SJCRH30 (cell line): ENCODE results near the gene ROBO2. TPM values are rescaled to one million over a fixed set of nuclear protein-coding genes. Genes with fewer than 3 reads are reported as not detected.
A peak's percentile ranks its signal among the peaks of the same experiment; 100 is the strongest.

Experiments used
- DNase-seq, 2 experiments: peaks; one replicate each; pipeline ENCODE4 v3.0.0-alpha.2; 2015 to 2020
- H3K27ac ChIP-seq: fragments of 250-450 bp; sonication (Bioruptor Pico); 2 replicates; pipeline ENCODE4 v1.5.1; 2020; ENCODE audit warnings: mild to moderate bottlenecking, moderate library complexity
- H3K27me3 ChIP-seq: fragments of 250-450 bp; sonication (Bioruptor Pico); 2 replicates; pipeline ENCODE4 v1.5.1; 2020; ENCODE audit warnings: mild to moderate bottlenecking, moderate library complexity
- H3K36me3 ChIP-seq: fragments of 250-450 bp; sonication (Bioruptor Pico); 2 replicates; pipeline ENCODE4 v1.5.1; 2020; ENCODE audit warnings: mild to moderate bottlenecking, moderate library complexity
- H3K4me1 ChIP-seq: fragments of 250-450 bp; sonication (Bioruptor Pico); 2 replicates; pipeline ENCODE4 v1.5.1; 2020; ENCODE audit warnings: mild to moderate bottlenecking, moderate library complexity
- H3K4me3 ChIP-seq: fragments of 250-450 bp; sonication (Bioruptor Pico); 2 replicates; pipeline ENCODE4 v1.5.1; 2020; ENCODE audit warnings: mild to moderate bottlenecking, moderate library complexity
- H3K9me3 ChIP-seq: fragments of 250-450 bp; sonication (Bioruptor Pico); replicated peaks from 2 replicates; pipeline ENCODE4 v1.5.1; 2020; ENCODE audit warnings: mild to moderate bottlenecking, moderate library complexity
- total RNA-seq: library from RNA; depleted of rRNA; stranded (reverse); fragments of >200 nt; shearing (Covaris generic); gene quantifications from 2 replicates; pipeline ENCODE4 v1.2.3, GENCODE V29; 2014

ROBO2 gene
- total RNA-seq, 1 experiment from 2014 or later, result 14.3 TPM

DNA sequence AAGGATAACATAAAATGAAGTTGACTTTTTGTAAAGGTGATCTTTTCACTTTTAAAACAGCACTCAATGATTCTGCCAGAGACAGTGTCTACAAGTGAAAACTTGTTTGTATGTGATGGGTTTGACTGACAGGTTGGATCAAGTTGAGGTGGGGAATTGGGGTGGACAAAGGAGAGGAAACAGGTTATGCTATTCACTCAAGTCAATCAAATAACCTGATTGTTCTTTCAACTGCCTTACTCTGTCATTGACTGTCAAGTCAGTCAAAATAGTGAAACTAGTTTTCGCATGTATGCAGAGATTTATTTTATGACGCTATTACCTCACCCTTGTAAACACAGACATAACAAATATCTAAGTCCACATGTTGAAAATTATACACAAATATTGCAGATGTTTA, 187.7 kb downstream of the ROBO2 start:
- Histone ChIP-seq H3K4me1 (no peaks in the 10 kb centered on the region), H3K27ac (no peak overlapping the region), H3K9me3 (no peaks in the 10 kb centered on the region), H3K36me3 (no peaks in the 10 kb centered on the region), H3K4me3 (no peak overlapping the region), H3K27me3 (no peaks in the 10 kb centered on the region)
- DNase-seq, result no peak

DNA sequence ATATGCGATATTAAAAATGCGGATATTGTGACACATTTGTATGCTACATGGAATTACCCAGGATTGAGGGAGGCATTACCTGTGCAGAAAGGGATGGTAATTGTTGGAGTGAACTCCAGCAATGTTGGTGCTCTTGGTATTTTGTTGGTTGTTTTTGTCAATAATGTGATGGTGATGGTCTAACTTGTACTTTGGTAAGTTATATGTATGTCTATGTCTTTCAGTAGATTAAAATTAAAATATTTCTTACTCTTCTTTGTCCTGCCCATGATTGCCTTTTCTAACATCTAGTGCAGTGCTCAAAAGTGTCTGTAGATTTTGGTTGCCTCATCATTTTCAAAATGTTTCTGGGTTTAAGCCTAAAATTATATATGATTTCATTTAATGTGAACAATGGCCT, 192.7 kb downstream of the ROBO2 start:
- Histone ChIP-seq H3K9me3 (no peaks in the 10 kb centered on the region), H3K27ac (no peak overlapping the region), H3K4me3 (no peak overlapping the region), H3K4me1 (no peaks in the 10 kb centered on the region), H3K36me3 (no peaks in the 10 kb centered on the region), H3K27me3 (no peaks in the 10 kb centered on the region)
- DNase-seq, result no peak

DNA sequence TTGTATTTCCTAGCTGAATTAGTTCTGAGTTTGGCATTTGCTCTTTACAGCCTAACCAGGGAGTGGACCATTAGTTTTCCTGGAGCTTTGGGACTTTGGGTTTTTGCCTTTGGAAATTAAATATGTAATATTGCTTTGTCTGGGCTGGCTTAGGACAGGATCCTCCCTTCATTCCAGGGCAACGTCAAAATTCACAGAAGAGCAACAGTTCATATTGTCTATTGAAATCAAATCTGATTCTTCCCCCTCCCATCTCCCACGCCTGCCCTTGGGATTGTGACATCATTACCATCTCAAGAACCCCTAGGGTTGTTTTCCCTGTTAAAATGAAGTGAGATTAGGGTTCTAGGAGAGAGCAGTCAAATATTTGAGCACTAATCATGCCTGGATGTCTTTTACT, 194.1 kb downstream of the ROBO2 start:
- no peaks in the 10 kb centered on the region for H3K4me1 ChIP-seq
- no peak overlapping the region for H3K4me3 ChIP-seq
- DNase-seq, result no peak

DNA sequence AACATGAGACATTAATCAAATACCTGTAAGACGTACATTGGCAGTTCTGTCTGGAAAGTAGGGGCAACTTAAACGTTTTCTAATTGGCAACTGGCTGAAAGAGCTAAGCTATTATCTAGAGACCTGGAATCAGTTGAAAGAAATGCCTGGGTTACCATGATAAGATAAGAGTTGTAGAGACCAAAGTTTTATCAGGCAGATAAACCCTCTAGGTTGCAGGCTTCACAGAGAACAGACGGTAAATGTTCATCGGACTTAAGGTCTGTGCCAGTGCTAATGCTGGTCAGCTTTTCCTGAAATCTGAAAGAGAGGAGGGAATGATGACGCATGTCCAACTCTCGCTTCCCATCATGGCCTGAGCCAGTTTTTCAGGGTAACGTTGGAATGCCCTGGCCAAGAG, 196.2 kb downstream of the ROBO2 start:
- Histone ChIP-seq H3K27me3 (no peaks in the 10 kb centered on the region), H3K27ac (no peak overlapping the region), H3K4me3 (no peak overlapping the region), H3K9me3 (no peaks in the 10 kb centered on the region), H3K36me3 (no peaks in the 10 kb centered on the region), H3K4me1 (no peaks in the 10 kb centered on the region)
- DNase-seq, result no peak

More for the DNA sequence above, 194.1 kb downstream of the ROBO2 start:
- no peaks in the 10 kb centered on the region for H3K27me3 ChIP-seq
- no peaks in the 10 kb centered on the region for H3K36me3 ChIP-seq
- no peak overlapping the region for H3K27ac ChIP-seq
- H3K9me3 ChIP-seq, result no peaks in the 10 kb centered on the region

DNA sequence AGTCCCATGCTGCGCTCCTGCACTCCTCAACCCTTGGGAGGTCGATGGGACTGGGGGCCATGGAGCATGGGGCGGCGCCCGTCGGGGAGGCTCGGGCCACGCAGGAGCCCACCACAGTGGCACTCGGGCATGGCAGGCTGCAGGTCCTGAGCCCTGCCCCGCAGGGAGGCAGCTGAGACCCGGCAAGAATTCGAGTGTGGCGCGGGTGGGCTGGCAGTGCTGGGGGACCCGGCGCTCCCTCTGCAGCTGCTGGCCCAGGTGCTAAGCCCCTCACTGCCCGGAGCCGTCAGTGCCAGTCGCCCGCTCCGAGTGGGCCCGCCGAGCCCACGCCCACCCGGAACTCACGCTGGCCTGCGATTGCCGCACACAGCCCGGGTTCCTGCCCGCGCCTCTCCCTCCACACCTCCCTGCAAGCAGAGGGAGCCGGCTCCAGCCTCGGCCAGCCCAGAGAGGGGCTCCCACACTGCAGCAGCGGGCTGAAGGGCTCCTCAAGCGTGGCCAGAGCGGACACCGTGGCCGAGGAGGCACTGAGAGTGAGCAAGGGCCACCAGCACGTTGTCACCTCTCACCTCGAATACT, 200.3 kb downstream of the ROBO2 start:
- Histone ChIP-seq H3K27ac (no peak overlapping the region), H3K4me1 (no peaks in the 10 kb centered on the region), H3K36me3 (no peaks in the 10 kb centered on the region), H3K9me3 (no peaks in the 10 kb centered on the region), H3K27me3 (no peaks in the 10 kb centered on the region), H3K4me3 (no peak overlapping the region)
- DNase-seq, result no peak

DNA sequence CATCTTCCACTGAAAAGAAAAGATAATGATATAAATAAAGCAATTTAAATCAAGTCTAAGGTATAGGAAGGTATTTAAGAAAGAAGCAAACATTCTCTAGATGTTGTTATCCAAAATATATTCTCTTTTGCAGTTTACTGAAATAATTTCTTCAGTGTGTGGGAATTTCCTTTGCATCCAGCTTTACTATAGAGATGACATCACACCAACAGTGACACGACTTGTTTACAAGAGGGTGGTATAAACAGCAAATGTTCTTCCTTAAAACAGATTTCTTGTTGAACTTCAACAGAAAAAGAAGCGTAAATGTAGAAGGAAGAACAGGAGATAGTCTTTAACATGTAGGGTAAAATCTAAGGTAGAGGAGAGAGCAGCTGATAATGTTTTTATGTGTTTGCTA, 202.5 kb downstream of the ROBO2 start:
- no peak for DNase-seq
- no peaks in the 10 kb centered on the region for H3K9me3 ChIP-seq
- no peak overlapping the region for H3K4me3 ChIP-seq
- no peaks in the 10 kb centered on the region for H3K27me3 ChIP-seq
- no peaks in the 10 kb centered on the region for H3K4me1 ChIP-seq
- H3K36me3 ChIP-seq, result no peaks in the 10 kb centered on the region
- H3K27ac ChIP-seq, result no peak overlapping the region

DNA sequence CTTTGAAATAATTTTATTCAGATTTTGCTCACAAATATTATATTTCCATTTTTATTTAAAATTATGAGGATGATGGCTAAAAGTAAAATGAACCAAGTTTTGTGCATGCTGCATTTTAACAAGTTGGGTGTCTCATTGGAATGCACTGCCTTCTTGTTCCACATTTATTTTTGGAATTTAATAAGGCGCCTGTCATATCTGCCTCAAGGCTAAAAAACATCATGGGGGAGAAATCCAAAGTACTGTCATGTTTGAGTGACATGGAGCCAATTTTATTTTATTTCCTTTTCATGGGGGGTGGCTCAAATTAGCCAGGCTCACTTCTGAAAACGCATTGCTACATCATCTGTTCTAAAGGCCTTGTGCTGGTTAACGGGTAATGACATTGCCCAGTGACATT, 205.1 kb downstream of the ROBO2 start:
- Histone ChIP-seq H3K27me3 (no peaks in the 10 kb centered on the region), H3K4me3 (no peak overlapping the region), H3K27ac (no peak overlapping the region), H3K36me3 (no peaks in the 10 kb centered on the region), H3K9me3 (no peaks in the 10 kb centered on the region), H3K4me1 (no peaks in the 10 kb centered on the region)
- DNase-seq, result no peak

DNA sequence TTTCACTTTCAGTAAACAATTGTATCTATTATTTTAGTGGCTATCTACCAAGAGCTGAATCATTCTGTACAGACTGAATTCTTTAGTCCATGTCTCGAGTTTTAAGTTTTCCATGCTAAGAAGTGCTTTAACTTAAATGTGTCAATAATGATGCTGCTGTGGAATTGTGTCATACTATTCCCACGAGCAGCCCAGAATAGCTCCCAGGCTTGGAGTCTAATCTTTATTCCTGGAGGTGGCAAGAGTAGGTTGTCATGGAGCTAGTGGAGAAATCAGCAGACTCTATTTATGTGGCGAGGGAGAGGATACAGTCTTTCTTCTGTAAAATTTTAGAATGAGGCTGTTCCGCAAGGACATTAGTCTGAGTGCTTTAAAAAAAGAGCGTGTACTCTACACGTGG, 207.2 kb downstream of the ROBO2 start:
- H3K27me3 ChIP-seq, result no peaks in the 10 kb centered on the region
- no peak overlapping the region for H3K4me3 ChIP-seq
- H3K4me1 ChIP-seq, result no peaks in the 10 kb centered on the region
- no peaks in the 10 kb centered on the region for H3K9me3 ChIP-seq
- H3K27ac ChIP-seq, result no peak overlapping the region
- H3K36me3 ChIP-seq, result no peaks in the 10 kb centered on the region
- DNase-seq, result no peak

DNA sequence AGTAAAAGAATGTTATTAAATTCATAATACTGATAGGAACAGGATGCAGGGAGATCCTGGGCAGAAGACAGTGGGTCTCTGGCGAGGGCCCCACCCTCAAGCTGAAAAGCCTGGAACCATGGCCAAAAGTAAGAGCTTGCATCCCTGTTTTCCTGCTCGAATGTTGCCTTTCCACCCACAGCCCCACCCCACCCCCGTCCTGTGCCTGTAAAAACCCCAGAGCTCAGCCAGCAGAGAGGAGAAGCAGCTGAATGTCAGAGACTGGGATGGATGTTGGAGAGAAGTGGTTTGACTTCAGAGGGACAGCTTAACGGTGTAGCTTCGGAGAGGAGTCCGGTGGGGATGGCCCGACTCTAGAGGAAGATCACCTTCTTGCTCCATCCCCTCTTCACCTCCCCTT, 207.9 kb downstream of the ROBO2 start:
- Histone ChIP-seq H3K36me3 (no peaks in the 10 kb centered on the region), H3K9me3 (no peaks in the 10 kb centered on the region), H3K4me3 (no peak overlapping the region), H3K27ac (no peak overlapping the region), H3K27me3 (no peaks in the 10 kb centered on the region), H3K4me1 (no peaks in the 10 kb centered on the region)
- no peak for DNase-seq

DNA sequence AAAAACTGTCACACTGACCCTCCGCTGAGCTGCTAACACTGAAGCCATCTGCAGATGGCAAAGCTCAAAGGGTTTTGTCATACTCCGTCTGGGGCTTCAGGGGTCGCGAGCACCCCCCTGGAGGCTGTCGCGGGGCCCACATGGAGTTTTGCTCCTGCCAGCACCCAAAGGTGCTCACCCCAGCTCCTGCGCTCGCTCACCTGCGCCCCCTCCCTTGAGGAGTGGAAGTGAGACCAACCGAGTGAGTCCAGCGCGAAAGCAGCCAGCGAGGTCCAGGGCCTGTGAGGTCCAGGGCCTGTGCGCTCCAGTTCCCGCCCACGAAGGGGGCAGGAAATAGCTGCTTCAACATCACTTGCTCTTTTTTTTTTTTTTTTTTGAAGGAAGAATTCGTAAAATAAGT, 208.5 kb downstream of the ROBO2 start:
- Histone ChIP-seq H3K36me3 (no peaks in the 10 kb centered on the region), H3K27me3 (no peaks in the 10 kb centered on the region), H3K27ac (no peak overlapping the region), H3K9me3 (no peaks in the 10 kb centered on the region), H3K4me3 (no peak overlapping the region), H3K4me1 (no peaks in the 10 kb centered on the region)
- no peak for DNase-seq

DNA sequence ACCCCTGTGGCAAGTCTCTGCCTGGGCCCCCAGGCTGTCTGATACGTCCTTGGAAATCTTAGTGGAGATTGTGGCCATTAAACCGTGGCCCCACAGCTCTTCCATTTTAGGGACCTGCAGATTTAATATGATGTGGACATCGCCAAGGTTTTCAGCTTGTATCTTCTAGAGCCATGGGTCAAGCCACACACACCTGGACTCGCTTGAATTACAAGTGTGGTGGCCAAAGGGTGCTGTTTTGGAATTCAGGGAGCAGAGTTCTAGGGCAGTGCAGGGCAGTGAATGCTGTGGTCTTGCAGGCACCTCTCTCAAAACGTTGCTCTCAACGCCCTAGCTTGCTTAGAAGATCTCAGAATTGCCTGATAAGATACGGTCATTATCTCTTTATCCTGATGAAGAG, 211.2 kb downstream of the ROBO2 start:
- Histone ChIP-seq H3K9me3 (no peaks in the 10 kb centered on the region), H3K4me1 (peaks cover under 1% of the 10 kb centered on the region; the same call in 1 of the 2 replicates), H3K27ac (no peak overlapping the region), H3K27me3 (no peaks in the 10 kb centered on the region), H3K36me3 (no peaks in the 10 kb centered on the region), H3K4me3 (no peak overlapping the region)
- DNase-seq, result no peak

DNA sequence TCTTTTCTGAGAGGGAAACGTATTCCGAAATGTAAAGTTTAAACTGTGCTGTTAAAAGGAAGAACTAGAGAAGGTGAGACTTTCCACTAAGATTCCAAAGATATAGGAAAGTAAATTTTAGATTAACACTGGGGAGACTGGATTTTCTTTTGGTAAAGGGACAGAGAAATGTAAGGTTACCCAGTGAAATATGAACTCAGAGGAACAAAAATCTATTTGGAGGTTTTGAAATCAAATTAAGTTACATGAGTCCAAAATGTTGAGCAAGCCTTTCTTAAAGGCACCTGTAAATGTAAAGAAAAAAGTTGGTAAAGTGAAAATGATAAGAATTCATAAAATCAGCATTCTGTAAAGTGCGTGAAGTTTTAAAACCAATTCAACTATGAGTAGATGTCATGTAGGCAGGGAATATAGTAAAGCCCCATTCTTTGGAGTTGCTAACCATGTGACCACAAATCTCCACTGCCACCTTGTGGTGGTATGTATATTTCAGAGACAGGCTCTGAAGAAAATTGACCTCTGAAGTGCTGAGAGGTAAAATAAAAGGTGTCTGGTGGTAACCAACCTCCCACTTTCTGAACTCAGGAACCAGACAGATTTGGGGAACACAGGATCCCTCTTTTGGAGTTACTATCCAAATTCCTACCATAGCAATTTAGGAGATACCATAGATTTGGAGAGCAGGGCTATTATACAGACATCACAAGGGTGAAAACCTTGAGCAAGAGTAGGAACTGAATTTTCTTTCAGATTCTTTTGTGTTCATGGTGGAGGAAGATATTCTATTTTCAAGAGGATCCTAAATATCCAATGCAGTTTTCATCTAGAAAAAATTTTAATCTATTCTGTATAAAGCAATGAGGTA, 215.3 kb downstream of the ROBO2 start:
- no peaks in the 10 kb centered on the region for H3K27me3 ChIP-seq
- peak; percentile 38 to 72 for DNase-seq

DNA sequence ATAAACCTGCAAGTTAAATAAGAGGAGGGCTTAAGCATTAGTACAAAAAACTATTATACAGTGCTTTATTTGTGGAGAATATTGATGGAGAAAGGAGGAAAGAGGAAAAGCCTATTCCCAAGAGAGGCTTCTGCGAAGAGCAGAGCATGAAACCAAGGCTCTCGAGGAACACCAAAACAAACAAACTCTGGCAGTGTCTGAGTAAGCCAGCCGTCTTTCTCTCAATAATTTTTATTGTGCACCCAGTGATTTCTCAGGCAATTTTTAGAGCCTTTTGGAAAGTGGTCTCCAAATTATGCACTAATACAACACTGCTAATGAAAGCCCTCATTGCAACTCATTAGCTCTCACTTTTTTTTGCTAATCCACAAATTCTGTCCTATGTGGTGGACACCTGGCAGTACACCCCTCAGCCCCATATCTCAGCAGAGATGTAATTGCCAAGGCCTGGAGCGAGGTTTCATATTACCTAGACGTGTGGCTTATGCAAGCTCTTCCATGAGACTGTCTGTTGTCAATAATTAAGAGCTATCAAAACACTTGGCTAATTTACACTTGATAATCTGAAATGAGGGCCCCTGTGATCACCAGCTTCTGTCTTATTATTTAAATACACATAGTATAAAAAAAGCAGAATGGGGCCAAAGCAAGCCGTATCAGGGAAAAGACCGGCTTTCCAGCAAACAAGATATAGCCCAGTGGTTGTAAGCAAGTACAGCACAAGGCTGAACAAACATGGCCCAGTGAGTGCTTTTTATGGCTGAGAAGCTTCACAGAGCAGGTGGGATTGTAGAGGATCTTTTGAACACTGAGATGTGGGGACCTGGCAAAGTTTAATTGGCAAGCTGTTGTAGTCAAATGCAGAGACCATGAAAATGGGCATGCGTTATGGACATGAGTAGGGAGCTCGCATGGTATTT, 216.9 kb downstream of the ROBO2 start:
- peak; percentile 10 to 33 for DNase-seq
- Histone ChIP-seq H3K27ac (no peak overlapping the region), H3K4me3 (no peak overlapping the region), H3K9me3 (no peaks in the 10 kb centered on the region), H3K36me3 (no peaks in the 10 kb centered on the region), H3K4me1 (peaks cover 3% of the 10 kb centered on the region), H3K27me3 (no peaks in the 10 kb centered on the region)

More for the DNA sequence above, 215.3 kb downstream of the ROBO2 start:
- no peaks in the 10 kb centered on the region for H3K36me3 ChIP-seq
- H3K4me3 ChIP-seq, result no peak overlapping the region
- H3K27ac ChIP-seq, result no peak overlapping the region
- H3K9me3 ChIP-seq, result no peaks in the 10 kb centered on the region
- peaks cover 3% of the 10 kb centered on the region for H3K4me1 ChIP-seq

DNA sequence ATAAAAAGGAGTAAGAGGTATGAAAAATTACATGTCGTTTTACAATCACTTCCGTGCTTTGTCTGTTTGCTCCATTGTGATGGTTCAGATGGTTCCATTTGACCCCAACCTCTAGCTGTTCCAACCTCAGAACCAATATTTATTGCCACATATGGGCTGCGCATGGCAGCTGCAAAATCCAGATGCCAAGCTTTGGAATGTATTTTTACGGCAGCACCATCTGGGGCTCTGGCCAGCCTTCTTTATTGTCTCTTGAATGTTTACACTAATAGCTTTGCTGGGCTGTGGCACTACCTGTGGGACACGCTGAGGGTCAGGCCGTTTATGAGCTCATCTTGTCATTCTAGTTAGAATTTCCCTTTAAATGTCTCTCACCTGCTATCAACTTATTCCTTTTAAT, 219.8 kb downstream of the ROBO2 start:
- H3K27me3 ChIP-seq, result no peaks in the 10 kb centered on the region
- DNase-seq, result no peak
- no peaks in the 10 kb centered on the region for H3K36me3 ChIP-seq
- no peak overlapping the region for H3K4me3 ChIP-seq
- peaks cover 3% of the 10 kb centered on the region for H3K4me1 ChIP-seq
- H3K9me3 ChIP-seq, result no peaks in the 10 kb centered on the region
- H3K27ac ChIP-seq, result no peak overlapping the region

DNA sequence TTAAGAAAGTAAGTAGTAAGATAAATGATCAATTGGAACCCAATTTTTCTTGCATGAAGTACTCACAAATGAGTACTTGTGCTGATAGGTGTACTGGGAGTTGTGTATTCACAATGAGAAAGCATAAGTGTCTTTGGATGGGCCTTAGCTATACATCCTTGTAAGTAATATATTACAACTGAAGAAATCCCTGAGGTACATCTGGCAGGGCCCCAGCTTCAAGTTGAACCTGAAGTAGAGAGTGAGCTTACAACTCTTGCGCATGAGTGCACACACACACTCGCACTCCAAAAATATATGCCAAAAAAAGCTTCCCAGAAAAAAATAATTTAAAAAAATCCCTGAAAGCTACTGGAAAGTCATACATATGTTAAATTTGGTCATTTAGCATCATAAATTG, 222.5 kb downstream of the ROBO2 start:
- Histone ChIP-seq H3K36me3 (no peaks in the 10 kb centered on the region), H3K27me3 (no peaks in the 10 kb centered on the region), H3K4me3 (no peak overlapping the region), H3K27ac (no peak overlapping the region), H3K9me3 (no peaks in the 10 kb centered on the region), H3K4me1 (no peaks in the 10 kb centered on the region; the same call in 1 of the 2 replicates)
- no peak for DNase-seq
